ENCODE results near the gene ABHD13.
"Not testable (repeated sequence)": the region's sequence is repeated elsewhere in the genome, so short reads cannot be mapped to it uniquely, and the experiment has no call there.

Gene ABHD13

DNA sequence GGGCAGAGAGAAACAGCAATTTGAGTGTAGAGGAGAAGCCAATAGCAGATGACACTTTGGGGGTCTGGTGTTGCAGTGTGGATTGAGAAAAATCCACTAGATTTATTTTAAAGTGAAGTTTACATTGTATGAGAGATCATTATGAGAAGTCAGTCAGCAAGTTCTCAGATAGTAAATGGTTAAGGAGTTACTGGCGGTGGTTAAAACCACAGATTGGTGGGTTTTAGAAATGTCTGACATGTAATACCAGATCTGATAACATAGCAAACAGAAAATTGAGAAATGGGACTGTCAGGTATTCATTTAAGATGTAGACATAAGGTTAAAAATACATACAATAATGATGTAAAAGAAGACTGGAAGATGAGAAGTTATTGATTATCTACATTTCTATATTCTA, 7.2 kb downstream of the ABHD13 start:
- no peak for DNase-seq

DNA sequence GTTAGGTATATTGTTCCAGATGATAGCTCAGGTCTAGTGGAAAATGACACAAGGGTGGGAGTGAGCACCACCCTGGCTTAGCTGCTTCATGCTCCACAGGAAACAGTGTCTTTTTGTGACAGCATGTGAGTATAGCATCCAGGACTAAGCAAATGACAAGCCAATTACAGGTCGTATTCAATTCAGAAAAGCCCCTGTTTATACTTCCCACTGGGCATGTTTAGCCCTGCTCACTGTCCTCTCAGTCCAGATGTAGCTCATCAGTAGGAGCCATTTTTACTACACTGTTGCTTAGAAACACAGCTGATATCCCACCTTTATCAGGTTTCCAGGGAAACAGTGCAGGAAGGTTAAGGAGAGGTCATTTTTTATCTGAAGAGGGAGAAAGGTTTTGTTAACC, 8.0 kb downstream of the ABHD13 start:
- peak; percentile 99 for DNase-seq

DNA sequence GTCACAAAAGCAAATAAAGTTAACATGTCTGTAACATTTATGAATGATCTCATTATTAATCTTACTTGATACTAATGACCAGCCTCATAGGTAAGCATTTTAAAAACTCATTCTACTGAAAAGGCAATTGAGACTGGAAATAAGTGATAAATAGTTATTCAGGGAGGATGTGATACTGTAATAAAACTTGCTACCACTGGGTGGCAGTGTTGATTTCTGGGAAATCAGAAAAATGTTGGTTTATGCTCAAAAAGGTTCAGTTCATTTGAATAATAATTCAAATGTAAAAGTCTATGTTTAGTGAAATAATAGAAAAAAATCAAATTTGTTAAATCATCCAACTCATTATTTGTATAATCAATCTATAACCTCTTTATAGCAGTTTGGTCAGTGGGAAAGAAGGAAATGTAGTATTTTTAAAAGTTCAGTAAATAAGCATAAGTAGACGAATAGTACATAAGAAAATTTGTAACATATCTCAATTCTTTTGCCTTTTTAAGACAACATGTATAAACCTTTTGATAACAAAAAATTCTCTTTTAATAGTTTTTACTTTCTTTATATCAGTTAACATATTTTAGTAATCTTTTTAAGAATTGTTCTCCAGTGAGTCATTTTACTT, 9.6 kb downstream of the ABHD13 start:
- peak; percentile 55 for DNase-seq

DNA sequence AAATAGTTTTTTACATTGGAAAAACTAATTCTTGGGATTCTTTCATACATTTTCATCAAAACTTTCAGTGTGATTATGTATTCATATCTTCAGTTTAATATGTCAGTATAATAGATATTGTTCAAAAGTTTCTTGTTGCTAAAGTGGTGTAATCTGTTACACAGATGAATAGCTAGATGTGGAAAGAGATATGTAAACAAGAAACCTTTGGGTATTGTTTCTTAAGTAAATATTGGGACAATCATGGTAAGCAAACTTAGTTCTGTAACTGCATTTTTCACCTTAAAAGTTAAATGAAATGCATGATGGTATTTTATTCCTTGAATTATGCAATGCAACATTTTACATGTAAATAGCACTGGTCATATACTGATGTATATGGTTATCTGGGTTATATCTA, 12.2 kb downstream of the ABHD13 start:
- DNase-seq: no peak

DNA sequence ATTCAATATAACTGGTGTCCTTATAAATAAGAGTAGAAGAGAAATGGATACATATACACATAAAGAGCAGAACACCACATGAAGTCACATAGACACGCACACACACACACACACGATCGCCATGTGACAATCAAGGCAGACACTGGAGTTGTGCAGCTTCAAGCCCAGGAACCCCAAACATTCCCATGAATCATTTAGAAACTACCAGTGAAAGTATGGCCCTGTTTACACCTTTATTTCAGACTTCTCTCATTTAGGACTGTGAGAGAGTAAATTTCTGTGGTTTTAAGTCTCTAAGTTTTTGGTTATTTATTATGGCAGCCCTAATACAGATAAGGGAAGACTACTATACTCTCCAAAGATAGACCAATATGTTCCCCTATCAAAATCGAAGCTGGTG, 31.0 kb downstream of the ABHD13 start:
- no peak for DNase-seq

DNA sequence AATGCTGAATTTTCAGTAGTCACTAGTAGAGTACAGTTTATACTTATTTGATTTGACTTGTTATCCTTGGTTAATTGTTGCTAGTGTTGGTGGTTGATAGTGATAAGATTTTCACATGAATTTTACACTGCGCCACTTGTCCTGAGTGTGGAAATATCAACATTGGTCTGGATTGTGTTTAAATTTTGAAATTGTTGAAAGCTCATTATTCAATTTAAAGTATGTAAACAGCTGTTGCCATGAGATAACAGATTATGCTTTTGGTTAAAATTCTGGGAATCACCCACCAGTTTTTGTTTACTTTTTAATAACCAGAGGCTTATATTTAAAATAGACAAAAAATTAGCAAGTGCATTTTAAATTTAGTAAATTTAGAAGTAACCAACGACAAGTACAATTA, 39.1 kb downstream of the ABHD13 start:
- DNase-seq: no peak

DNA sequence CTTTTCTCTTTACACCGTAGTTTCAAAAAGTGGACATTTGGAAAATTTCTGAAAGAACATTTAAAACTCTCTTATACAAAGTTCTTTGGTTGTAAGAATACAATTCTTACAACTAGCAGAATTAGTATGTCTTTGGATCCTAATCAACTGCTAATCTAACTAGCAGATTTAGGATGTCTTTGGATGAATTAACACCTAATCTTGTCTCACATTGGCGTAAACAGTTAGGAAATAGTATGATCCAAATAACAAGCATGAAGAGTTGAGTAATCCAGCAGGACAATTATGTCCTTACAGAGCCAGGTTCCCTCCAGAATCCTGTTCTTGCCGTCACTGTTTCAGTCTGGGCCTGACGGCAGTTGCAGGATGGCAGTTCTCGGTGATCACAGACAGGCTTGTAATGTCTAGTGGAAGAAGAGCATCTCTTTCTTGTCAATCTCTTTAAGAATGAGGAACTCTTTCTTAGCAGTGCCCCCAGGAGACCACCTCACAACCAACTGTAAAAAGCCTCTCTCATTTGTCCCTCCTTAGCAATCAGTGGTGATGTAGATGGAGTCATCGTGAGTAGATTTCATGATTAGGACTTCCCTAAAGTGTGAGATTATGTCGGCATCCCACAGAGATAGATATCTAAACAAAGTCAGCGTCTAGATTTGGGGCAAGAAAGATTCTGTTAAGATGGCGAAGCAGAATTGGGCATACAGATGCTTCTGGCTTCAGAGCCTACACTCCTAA, 45.6 kb downstream of the ABHD13 start:
- no peak for DNase-seq

DNA sequence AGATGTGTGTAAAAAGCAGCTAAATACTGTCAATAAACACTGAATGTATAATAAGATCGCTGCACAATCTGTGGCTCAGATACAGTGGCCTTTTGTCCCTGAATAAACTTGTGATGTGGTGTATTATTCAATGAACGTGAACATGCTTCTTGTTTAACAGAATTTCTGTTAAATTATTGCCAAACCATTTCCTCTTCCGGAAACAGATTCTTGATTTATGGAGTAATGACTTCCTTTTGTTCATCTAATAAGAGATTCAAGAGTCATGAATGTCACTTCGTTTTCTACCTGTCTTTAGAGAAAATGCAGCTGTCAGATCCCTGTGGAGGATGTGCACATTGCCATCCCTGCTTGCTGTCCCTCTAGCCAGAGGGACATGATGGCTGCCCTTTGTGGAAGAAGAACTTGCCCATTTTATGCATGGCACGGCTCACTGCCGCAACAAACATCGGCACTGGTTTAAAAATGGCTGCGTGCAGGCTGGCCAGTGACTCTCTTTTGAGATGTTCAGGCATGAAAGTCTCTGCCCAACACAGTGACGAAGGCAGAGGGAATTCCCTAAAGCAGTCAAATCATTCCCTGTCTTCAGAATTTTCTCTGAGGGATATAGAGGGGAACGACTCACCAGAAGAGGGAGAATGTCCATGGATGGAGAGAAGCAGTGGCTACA, 48.3 kb downstream of the ABHD13 start:
- no peak for DNase-seq

DNA sequence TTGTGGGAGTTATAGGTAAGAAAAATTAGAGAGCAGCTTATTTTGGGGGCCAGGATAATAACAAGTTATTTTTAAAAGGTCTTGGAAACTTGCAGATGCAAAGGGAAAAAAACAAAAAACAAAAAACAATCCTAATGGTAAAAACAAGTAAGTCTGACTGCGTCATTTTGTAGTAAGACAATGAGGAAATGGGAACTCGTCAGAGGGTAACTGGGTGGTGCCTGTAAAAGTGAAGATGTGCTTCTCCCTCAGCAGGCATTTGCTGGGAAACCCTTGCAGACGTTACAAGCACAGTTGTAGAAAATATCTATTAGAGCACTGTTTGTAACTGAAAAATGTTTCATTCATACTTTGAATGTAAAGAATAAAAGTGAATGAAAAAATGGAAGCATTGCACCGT, 49.2 kb downstream of the ABHD13 start:
- DNase-seq: no peak

DNA sequence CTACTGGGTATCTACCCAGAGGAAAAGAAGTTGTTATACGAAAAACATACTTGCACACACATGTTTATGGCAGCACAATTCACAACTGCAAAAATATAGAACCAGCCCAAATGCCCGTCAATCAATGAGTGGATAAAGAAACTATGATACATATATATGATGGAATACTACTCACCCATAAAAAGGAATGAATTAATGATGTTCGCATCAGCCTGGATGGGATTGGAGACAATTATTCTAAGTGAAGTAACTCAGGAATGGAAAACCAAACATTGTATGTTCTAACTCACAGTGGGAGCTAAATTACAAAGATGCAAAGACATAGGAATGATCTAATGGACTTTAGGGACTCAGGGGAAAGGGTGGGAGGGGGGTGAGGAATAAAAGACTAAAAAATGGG, 49.7 kb downstream of the ABHD13 start:
- DNase-seq: not testable (repeated sequence)

DNA sequence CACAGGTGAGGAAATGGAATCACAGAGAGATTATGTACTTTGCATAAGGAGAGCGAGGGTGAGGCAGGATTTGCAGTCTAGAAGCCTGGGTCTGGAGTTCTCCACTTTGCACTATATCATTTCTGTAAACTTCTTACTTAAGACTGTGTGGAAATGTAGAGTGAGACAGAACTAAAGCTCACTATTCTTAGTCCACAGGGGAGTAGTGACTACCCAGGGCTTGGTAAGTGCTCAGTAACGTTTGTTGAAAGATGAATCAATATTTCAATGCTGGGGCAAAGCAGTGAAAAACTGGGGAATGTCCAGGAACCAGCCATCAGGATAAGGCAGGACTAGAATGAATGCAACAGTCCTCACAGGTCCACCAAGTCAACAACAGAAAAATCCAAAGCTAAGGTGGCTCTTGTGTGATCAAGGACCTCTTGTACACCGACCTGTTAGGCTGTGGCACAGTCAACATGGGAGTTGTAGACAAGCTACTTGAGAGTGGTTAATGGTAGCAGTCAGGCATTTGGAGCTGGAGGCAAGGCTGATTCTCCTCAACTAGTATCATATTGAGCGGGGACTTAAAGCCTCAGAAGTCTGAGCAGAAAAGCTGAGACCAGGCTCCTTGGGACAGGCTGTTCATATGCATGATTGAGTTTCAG, 50.4 kb downstream of the ABHD13 start:
- no peak for DNase-seq

DNA sequence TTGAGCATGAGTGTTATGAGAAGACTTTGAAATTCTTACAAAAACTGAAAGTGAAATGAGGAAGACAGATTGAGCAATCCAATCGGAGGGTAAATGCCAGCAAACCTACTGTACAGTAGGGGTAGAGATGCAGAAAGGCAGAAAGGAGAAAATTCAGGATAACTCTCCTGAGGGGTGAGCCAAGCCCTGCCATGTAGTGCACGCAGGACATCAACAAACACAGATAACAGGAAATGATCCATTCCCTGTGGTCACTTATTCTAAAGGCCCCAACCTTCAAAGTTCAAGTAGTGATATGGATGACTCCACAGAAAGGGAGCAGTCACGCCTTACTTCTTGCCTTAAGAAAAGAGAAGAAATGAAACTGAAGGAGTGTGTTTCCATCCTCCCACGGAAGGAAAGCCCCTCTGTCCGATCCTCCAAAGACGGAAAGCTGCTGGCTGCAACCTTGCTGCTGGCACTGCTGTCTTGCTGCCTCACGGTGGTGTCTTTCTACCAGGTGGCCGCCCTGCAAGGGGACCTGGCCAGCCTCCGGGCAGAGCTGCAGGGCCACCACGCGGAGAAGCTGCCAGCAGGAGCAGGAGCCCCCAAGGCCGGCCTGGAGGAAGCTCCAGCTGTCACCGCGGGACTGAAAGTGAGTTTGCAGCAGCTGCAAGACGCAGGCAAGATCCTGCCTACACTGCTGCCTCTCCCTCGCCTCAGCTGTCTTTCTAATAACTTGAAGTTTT, 51.6 kb downstream of the ABHD13 start, which contains the start of gene TNFSF13B:
TSS of gene TNFSF13B (plus strand) at position 118 of the 728 bp plus-strand sequence. CDS start at position 296, 178 bp downstream.
- no peak for DNase-seq

DNA sequence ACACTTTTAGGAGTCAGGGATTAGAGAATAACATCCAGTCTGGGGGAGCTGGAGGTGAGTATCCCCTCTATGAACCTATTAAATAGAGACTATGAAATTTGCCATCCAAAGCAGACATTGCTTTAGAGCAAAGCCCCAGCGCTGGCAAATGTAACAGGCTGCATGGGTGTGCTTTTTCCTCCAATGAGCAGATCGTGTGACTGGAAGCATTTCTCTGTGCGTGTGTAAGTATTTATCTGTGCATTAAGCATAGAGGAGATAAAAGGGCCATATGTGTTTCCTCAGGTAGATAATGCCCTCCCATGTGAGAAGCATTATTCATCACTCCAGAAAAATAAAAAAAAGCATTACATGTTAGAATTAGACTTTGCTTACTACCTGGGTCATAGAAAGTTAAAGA, 52.2 kb downstream of the ABHD13 start:
- no peak for DNase-seq

DNA sequence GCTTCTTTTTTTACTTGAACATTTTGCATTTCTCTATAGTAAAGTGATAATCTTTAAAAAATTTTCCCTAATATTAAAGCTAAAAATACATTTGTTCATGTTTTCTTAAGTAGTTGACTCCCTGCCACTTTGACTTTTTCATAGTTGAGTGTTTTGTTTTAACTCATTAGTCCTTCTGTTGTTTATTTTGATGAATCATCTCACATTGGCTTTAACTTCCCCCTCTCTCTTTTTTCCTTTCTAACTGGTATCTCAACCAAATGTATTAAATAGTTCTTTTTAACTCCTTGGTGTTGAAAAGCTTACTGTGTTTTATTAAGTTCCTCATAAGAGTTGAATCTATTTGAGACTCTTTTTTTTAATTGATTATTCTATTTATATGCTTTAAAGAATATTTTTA, 54.1 kb downstream of the ABHD13 start:
- no peak for DNase-seq

DNA sequence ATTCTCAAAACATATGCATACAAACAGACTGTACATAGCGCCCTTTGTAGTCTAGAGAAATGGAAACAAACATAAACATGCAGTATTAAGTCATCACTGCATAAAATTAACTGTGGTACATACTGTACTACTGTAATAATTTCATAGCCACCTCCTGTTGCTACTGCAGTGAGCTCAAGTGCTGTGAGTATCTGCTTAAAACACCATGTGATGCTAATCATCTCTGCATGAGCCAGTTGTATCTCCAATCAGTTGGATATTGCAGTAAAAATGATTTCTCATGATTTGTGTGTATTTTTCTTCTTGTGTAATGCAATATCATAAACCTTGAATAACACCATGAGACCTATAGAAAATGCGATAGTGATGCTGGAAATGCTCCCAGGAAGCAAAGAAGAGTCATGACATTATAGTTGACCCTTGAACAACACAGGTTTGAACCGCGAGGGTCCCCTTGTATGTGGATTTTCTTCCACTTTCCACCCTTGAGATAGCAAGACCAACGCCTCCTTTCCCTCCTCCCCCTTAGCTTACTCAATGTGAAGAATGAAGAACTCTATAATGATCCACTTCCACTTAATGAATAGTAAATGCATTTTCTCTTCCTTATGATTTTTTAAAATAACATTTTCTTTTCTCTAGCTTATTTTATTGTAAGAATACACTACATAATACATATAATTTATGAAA, 55.4 kb downstream of the ABHD13 start:
- DNase-seq: no peak

DNA sequence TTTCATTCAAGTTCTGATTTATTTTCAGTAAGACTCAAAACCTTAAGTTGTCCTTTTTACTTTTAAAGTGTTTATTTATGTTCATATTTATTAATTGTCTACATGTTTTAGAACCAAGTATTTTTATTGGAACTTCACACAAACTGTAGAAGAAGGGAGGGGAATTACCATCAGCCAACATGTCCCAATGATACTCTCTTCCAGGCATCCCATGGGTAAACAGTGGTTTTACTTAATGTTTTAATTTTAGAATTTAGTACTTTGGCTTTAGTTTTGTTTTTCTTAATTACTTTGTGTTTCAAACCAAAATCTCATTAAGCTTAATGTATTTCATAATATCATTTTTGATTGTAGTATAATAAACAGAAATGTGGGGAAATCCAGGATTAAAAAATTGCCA, 56.5 kb downstream of the ABHD13 start:
- DNase-seq: no peak

DNA sequence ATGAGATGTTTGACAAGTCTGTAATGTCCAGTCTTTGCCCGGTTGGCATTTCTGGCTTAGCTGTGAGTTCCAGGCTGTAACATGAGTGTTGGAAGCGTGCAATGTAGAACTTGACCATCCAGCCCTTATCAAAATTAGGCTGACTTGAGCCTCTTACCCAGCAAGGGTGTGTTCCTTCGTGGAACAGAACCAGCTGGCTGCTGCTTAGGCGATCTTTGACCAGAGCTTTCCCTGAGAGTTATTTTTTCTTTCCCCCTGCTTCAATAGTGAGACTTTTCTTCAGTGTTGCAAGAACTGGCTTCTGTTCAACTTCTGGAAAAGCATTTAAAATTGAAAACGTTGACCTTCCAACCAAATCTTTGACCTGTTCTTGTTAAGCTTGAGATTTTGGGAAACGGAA, 57.9 kb downstream of the ABHD13 start:
- no peak for DNase-seq

DNA sequence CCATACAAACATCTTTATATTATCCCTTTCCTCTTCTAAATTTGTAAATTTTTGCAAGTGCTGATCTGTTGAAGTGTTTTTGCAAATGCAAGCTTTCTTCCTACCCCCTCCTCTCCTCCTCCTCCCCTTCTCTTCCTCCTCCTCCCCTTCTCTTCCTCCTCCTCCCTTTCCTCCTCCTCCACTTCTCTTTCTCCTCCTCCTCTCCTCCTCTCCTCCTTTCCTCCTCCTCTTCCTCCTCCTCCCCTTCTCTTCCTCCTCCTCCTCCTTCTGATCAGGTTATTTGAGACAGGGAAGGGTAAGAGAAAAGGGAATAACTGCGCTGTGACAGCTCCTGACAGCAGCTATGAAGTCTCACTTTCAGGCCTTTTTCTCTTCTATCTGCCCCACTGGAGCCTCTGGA, 60.3 kb downstream of the ABHD13 start:
- DNase-seq: no peak

DNA sequence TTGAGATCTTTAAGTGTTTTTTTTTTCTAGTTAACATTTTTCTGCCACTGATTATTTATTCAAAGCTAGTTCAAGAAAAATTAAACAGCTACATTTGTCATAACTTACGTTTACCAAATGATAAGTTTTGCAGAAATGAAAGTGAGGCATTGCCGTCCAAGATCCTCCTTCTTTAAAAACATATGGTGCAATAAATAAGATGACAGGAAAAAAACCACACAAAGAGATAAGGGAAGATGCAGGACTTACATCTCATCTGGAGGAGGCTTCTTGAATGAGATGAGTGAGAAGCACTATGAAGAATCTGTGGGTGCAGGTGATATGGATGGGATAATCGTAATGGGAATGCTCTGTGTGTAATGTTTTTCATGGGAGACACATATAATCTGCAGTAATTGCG, 63.7 kb downstream of the ABHD13 start:
- DNase-seq: no peak

DNA sequence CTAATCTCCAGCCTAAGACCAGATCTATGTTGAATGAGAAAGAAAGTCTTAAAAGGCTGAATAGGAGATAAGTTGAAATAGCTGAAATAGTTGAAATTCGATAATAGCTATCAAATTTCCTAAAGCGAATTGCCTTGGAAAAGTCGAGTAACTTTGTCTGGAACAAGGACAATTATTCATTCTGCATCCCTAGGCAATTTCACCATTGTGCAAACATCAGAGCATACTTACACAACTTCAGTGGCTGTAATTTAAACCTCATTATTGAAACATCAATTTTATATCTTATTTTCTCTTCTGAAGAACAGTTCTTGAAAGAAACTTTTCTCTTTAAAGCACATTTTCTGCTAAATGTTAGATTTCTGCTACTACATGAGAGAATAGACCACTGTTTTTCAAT, 64.9 kb downstream of the ABHD13 start:
- DNase-seq: no peak
